Nephron progenitor cell (in vitro differentiated cells): ENCODE results near the gene RAPGEF5.

ENCODE experiments used
- DNase-seq: peaks from one replicate; pipeline ENCODE4 v3.0.0; 2021
- H3K27ac Mint-ChIP-seq: 2 replicates; pipeline ENCODE4 v1.8.0; 2021; ENCODE audit warnings: mild to moderate bottlenecking, moderate library complexity, mixed read lengths
- H3K27me3 Mint-ChIP-seq: 2 replicates; pipeline ENCODE4 v1.8.0; 2021; ENCODE audit warnings: mild to moderate bottlenecking, low read depth, mixed read lengths; ENCODE audit not compliant: poor library complexity
- H3K36me3 Mint-ChIP-seq: 2 replicates; pipeline ENCODE4 v1.8.0; 2021; ENCODE audit warnings: low read depth, mixed read lengths
- H3K4me1 Mint-ChIP-seq: 2 replicates; pipeline ENCODE4 v1.8.0; 2021; ENCODE audit warnings: mixed read lengths
- H3K4me3 Mint-ChIP-seq: 2 replicates; pipeline ENCODE4 v1.8.0; 2021; ENCODE audit warnings: mild to moderate bottlenecking, moderate library complexity, mixed read lengths
- H3K9me3 Mint-ChIP-seq: 2 replicates; pipeline ENCODE4 v1.8.0; 2021; ENCODE audit warnings: mild to moderate bottlenecking, moderate library complexity, mixed read lengths
- TF ChIP-seq, protein P1 (sequence below): fragments of 200-600 bp; sonication (generic); IDR thresholded peaks from 2 replicates; pipeline ENCODE4 v1.5.0; 2021; ENCODE audit warnings: antibody characterized with exemption

RAPGEF5 gene

DNA sequence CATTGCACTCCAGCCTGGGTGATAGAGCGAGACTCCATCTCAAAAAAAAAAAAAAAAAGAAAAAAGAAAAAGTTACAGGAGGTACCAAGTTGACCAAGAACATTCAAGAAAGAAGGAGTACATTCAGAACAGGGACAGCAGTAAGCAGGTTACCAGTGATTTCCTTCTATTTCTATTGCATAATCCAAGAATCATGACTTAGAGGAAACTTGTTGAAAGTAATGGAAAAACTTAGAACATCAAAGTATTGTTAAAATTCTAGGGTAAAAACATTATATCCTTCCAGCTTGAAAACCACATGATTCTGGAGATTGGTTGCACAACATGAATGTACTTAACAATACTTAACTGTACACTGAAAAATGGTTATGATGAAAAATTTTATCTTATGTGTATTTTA, 25.2 kb downstream of the RAPGEF5 start:
- Mint-ChIP-seq H3K27ac (no peak overlapping the region), H3K4me1 (peaks cover 41% of the 10 kb centered on the region), H3K36me3 (no peaks in the 10 kb centered on the region), H3K9me3 (no peaks in the 10 kb centered on the region), H3K4me3 (no peak overlapping the region), H3K27me3 (peaks cover 7% of the 10 kb centered on the region)
- no peak for DNase-seq
- TF ChIP-seq, protein P1, sequence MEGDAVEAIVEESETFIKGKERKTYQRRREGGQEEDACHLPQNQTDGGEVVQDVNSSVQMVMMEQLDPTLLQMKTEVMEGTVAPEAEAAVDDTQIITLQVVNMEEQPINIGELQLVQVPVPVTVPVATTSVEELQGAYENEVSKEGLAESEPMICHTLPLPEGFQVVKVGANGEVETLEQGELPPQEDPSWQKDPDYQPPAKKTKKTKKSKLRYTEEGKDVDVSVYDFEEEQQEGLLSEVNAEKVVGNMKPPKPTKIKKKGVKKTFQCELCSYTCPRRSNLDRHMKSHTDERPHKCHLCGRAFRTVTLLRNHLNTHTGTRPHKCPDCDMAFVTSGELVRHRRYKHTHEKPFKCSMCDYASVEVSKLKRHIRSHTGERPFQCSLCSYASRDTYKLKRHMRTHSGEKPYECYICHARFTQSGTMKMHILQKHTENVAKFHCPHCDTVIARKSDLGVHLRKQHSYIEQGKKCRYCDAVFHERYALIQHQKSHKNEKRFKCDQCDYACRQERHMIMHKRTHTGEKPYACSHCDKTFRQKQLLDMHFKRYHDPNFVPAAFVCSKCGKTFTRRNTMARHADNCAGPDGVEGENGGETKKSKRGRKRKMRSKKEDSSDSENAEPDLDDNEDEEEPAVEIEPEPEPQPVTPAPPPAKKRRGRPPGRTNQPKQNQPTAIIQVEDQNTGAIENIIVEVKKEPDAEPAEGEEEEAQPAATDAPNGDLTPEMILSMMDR, result no peak

DNA sequence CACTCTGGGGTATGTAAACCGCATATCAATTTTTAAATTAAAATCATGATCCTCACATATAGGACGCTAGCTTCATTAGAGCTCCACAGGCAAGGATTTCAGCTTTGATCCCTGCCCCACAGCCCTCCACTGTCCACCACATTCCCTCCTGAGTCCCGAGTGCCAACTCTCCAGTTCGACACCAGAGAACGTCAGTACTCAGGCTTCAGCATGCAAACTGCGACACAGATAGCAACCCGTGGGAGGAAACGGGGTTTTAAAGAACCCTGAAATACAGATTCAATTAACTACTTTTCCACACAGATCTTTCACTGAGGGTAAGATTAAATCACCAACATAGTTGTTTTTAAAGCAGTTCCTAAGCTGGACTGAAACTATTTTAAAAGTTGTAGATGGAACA, 26.1 kb downstream of the RAPGEF5 start:
- H3K27ac Mint-ChIP-seq, result peak overlapping the region; percentile 47
- no peaks in the 10 kb centered on the region for H3K36me3 Mint-ChIP-seq
- no peaks in the 10 kb centered on the region for H3K9me3 Mint-ChIP-seq
- no peak for DNase-seq
- TF ChIP-seq, protein P1, result no peak
- peaks cover 41% of the 10 kb centered on the region for H3K4me1 Mint-ChIP-seq
- peaks cover 7% of the 10 kb centered on the region for H3K27me3 Mint-ChIP-seq
- no peak overlapping the region for H3K4me3 Mint-ChIP-seq

DNA sequence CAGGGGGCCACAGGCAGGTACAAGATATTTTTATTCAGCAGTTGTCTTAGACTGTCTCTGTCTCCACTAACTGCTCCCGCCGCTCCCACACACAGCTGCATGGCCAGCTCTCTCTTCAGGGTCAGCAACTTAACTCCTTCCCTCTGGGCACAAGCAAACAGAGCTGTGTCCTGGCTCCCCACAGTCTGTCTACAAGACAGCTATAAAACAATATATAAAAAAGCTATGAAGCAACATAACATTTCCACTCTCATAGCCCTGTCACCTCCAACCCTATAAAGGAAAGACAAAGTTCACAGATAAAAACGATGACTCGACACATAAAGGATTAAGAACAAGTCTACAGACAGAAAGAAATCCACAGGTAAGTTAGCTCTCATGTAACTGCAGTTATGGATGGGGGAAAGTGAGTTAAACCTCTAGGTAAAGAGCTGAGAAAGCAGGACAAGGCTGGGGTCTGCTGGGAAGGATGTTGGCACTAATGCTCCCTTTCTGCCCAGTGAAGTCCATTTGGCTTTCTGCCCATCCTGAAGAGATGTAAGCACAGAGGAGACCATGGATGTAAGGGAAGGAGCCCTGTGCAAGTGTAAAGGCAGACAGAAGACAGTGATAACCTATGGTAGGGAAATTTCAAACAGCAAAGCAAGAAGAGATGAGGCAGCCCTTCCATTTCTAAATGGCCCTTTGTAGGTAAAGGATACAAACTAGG, 27.0 kb downstream of the RAPGEF5 start:
- Mint-ChIP-seq H3K27me3 (peaks cover 4% of the 10 kb centered on the region), H3K9me3 (no peaks in the 10 kb centered on the region), H3K4me3 (no peak overlapping the region), H3K4me1 (peaks cover 41% of the 10 kb centered on the region), H3K27ac (peak overlapping the region; percentile 38), H3K36me3 (no peaks in the 10 kb centered on the region)
- TF ChIP-seq, protein P1, result no peak
- DNase-seq, result peak; percentile 28

DNA sequence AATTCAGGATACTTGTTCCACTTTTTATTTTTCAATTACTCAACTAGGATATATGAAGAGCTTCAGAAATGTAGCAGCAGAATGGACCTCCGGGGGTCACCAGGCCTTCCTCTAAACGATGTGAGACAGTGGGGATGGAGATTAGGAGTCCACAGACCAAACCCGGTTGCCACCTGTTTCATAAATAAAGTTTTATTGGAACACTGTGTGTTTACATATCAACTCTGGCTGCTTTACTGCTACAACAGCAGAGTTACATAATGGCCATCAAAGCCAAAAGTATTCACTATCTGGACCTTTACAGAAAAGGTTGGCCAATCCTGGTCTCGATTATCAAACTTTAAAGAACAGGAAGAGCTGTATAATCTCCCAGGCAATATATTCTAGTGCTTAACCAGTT, 30.8 kb downstream of the RAPGEF5 start:
- Mint-ChIP-seq H3K27me3 (peaks cover 8% of the 10 kb centered on the region), H3K9me3 (no peaks in the 10 kb centered on the region), H3K4me3 (no peak overlapping the region), H3K36me3 (no peaks in the 10 kb centered on the region), H3K27ac (no peak overlapping the region), H3K4me1 (peaks cover 29% of the 10 kb centered on the region)
- DNase-seq, result no peak
- TF ChIP-seq, protein P1, result no peak

DNA sequence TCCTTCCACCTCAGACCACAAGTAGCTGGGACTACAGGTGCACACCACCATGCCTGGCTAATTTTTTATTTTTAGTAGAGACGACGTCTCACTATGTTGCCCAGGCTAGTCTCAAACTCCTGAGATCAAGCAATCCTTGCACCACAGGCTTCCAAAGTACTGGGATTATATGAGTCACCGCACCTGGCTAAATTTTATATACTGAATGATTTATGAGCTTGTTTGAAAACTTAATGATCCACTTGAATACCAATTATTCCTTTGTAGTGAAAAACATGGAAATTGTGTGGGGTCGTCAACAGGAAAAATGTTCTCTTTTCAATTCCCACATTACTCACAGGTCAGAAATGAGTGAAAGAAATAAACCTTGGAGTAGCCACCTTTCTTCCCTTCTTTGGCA, 31.3 kb downstream of the RAPGEF5 start:
- no peak for DNase-seq
- H3K27ac Mint-ChIP-seq, result no peak overlapping the region
- no peaks in the 10 kb centered on the region for H3K36me3 Mint-ChIP-seq
- TF ChIP-seq, protein P1, result no peak
- H3K4me3 Mint-ChIP-seq, result no peak overlapping the region
- peaks cover 26% of the 10 kb centered on the region for H3K4me1 Mint-ChIP-seq
- peaks cover 8% of the 10 kb centered on the region for H3K27me3 Mint-ChIP-seq
- H3K9me3 Mint-ChIP-seq, result no peaks in the 10 kb centered on the region

DNA sequence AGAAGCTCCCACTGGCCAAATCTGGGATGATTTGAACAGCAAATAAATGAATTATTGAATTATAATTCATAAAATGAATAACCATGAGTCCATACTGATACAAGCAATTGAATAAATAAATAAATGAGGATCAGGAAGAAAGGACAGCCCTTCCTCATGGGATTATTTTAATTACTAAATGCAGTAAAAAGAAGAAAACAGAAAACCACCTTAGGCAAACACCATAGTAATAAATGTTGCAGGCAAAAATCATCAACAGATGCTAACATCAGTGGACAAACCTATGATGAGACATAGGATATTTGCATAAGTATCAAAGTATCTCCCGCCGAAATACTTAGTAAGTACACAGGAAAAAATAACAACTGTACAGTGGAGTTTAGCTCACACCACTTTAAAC, 33.2 kb downstream of the RAPGEF5 start:
- Mint-ChIP-seq H3K36me3 (no peaks in the 10 kb centered on the region), H3K27me3 (peaks cover 6% of the 10 kb centered on the region), H3K9me3 (no peaks in the 10 kb centered on the region), H3K27ac (no peak overlapping the region), H3K4me3 (no peak overlapping the region), H3K4me1 (peaks cover 22% of the 10 kb centered on the region)
- TF ChIP-seq, protein P1, result no peak
- no peak for DNase-seq
